Suprapubic skin (tissue), 3 donors: Measurements from ENCODE around the gene SLC12A8.

ENCODE experiments used
- CTCF ChIP-seq, 2 donors: fragments of 200-600 bp in 1 of 2; fragments of 450-650 bp in 1 of 2; sonication (generic) in 1 of 2; IDR thresholded peaks; one replicate each; pipeline ENCODE4 v1.5.1; 2016 to 2019; ENCODE audit warnings: antibody characterized with exemption in 2 of 2, mild to moderate bottlenecking in 1 of 2, moderate library complexity in 1 of 2
- EP300 ChIP-seq: sonication (generic); formaldehyde crosslinking; IDR thresholded peaks from one replicate; pipeline ENCODE4 v1.6.1; 2017; ENCODE audit warnings: antibody characterized with exemption
- POLR2A ChIP-seq, 2 donors: fragments of 450-650 bp; IDR thresholded peaks; one replicate each; pipeline ENCODE4 v1.6.1; 2017; ENCODE audit warnings: antibody characterized with exemption in 2 of 2, mild to moderate bottlenecking in 2 of 2, moderate library complexity in 2 of 2

GRCh38 chr3:125145751-125146475 lies 66.6 kb downstream of the SLC12A8 start:
- TF ChIP-seq CTCF (IDR thresholded peaks at IDR 0.05) (no peak), POLR2A (IDR thresholded peaks at IDR 0.05) (no peak), EP300 (no peak)
